ENCODE results near the gene TMEM33.

- no peak for TF ChIP-seq CTCF (IDR thresholded peaks at IDR 0.05)
- no peak for TF ChIP-seq PREB (CRISPR knock-in tag; IDR thresholded peaks at IDR 0.05; ENCODE audit: borderline replicate concordance)
- TF ChIP-seq ETV6 (CRISPR knock-in tag; IDR thresholded peaks at IDR 0.05): no peak
These were observed 7.3 kb upstream of the TMEM33 start for GRCh38 chr4:41927796-41928499.

Data from WTC11 (cell line).